HG03432 (cell line): ENCODE measurements around the gene PRKACB.

Experiments used
- ATAC-seq: cut with Tn5 transposase; IDR thresholded peaks from one replicate; pipeline ENCODE4 v1.9.1; 2021; ENCODE audit warnings: mild to moderate bottlenecking, moderate library complexity; ENCODE audit not compliant: unreplicated experiment

Gene PRKACB

GRCh38 chr1:84155517-84155916 is 11.4 kb downstream of the PRKACB start:
- ATAC-seq, result no peak

- peak; percentile 41 for ATAC-seq
Observed at GRCh38 chr1:84156210-84156621, 12.1 kb downstream of the PRKACB start.

GRCh38 chr1:84159533-84160240 is 15.6 kb downstream of the PRKACB start:
- ATAC-seq, result no peak

- no peak for ATAC-seq
Observed at GRCh38 chr1:84162295-84162694, 18.2 kb downstream of the PRKACB start.

- ATAC-seq, result no peak
Observed at GRCh38 chr1:84163123-84163931, 19.3 kb downstream of the PRKACB start.

GRCh38 chr1:84164161-84164560 is 20.1 kb downstream of the PRKACB start:
- no peak for ATAC-seq

GRCh38 chr1:84164567-84165021 is 20.5 kb downstream of the PRKACB start:
- no peak for ATAC-seq

- ATAC-seq, result no peak
Observed at GRCh38 chr1:84165601-84166000, 21.5 kb downstream of the PRKACB start.

GRCh38 chr1:84166797-84167196 is 22.7 kb downstream of the PRKACB start:
- ATAC-seq, result peak; percentile 97

- no peak for ATAC-seq
Observed at GRCh38 chr1:84168783-84169182, 24.7 kb downstream of the PRKACB start.

GRCh38 chr1:84170171-84170570 is 26.1 kb downstream of the PRKACB start:
- no peak for ATAC-seq

GRCh38 chr1:84171481-84171880 is 27.4 kb downstream of the PRKACB start:
- ATAC-seq, result no peak

- no peak for ATAC-seq
Observed at GRCh38 chr1:84174051-84174556, 30.0 kb downstream of the PRKACB start.

- no peak for ATAC-seq
Observed at GRCh38 chr1:84181350-84182005, 37.4 kb downstream of the PRKACB start.

- no peak for ATAC-seq
Observed at GRCh38 chr1:84190455-84190854, 46.4 kb downstream of the PRKACB start.

GRCh38 chr1:84192681-84193080 is 48.6 kb downstream of the PRKACB start:
- no peak for ATAC-seq

GRCh38 chr1:84198832-84199231 is 54.8 kb downstream of the PRKACB start:
- ATAC-seq, result no peak

GRCh38 chr1:84199257-84199656 is 55.2 kb downstream of the PRKACB start:
- ATAC-seq, result no peak

GRCh38 chr1:84202126-84202525 is 58.1 kb downstream of the PRKACB start:
- no peak for ATAC-seq

- no peak for ATAC-seq
Observed at GRCh38 chr1:84206375-84206774, 62.3 kb downstream of the PRKACB start.

- no peak for ATAC-seq
Observed at GRCh38 chr1:84208935-84209334, 64.9 kb downstream of the PRKACB start.
